Osteocyte (in vitro differentiated cells): Measurements from ENCODE around the gene AMPD3. TPM values are rescaled to one million over a fixed set of nuclear protein-coding genes. Genes with fewer than 3 reads are reported as not detected.

Experiments
- DNase-seq: peaks from one replicate; pipeline ENCODE4 v3.0.0; 2021; ENCODE audit warnings: mixed read lengths; ENCODE audit not compliant: unreplicated experiment; ENCODE audit errors: extremely low spot score
- H3K27ac Mint-ChIP-seq: one replicate; pipeline ENCODE4 v1.8.0; 2021; ENCODE audit warnings: mild to moderate bottlenecking, mixed read lengths; ENCODE audit not compliant: unreplicated experiment
- H3K27me3 Mint-ChIP-seq: one replicate; pipeline ENCODE4 v1.8.0; 2021; ENCODE audit warnings: mixed read lengths; ENCODE audit not compliant: unreplicated experiment
- H3K36me3 Mint-ChIP-seq: one replicate; pipeline ENCODE4 v1.8.0; 2021; ENCODE audit warnings: mixed read lengths; ENCODE audit not compliant: unreplicated experiment
- H3K4me1 Mint-ChIP-seq: one replicate; pipeline ENCODE4 v1.8.0; 2021; ENCODE audit warnings: mixed read lengths; ENCODE audit not compliant: unreplicated experiment
- H3K4me3 Mint-ChIP-seq: one replicate; pipeline ENCODE4 v1.8.0; 2021; ENCODE audit warnings: mild to moderate bottlenecking, moderate library complexity, mixed read lengths; ENCODE audit not compliant: unreplicated experiment
- H3K9me3 Mint-ChIP-seq: one replicate; pipeline ENCODE4 v1.8.0; 2021; ENCODE audit warnings: mixed read lengths; ENCODE audit not compliant: unreplicated experiment
- CTCF ChIP-seq: fragments of 200-600 bp; sonication (generic); IDR thresholded peaks from 2 replicates; pipeline ENCODE4 v1.5.0; 2021; ENCODE audit warnings: antibody characterized with exemption, mild to moderate bottlenecking, moderate library complexity
- total RNA-seq: library from RNA; stranded (reverse); gene quantifications from 2 replicates; pipeline ENCODE4 v1.2.1, GENCODE V29; 2021

The AMPD3 gene
- total RNA-seq, 1 donor from 2014 or later = 5.3 TPM

- H3K9me3 Mint-ChIP-seq = no peaks in the 10 kb centered on the region
- DNase-seq = no peak
- no peaks in the 10 kb centered on the region for H3K27me3 Mint-ChIP-seq
- no peak for TF ChIP-seq CTCF
- peaks cover 44% of the 10 kb centered on the region for H3K4me1 Mint-ChIP-seq
- H3K27ac Mint-ChIP-seq = peak overlapping the region; percentile 88
- H3K4me3 Mint-ChIP-seq = peak overlapping the region; percentile 92
- H3K36me3 Mint-ChIP-seq = no peaks in the 10 kb centered on the region
These were observed 85.5 kb downstream of the AMPD3 start for GRCh38 chr11:10540546-10540914.

DNA sequence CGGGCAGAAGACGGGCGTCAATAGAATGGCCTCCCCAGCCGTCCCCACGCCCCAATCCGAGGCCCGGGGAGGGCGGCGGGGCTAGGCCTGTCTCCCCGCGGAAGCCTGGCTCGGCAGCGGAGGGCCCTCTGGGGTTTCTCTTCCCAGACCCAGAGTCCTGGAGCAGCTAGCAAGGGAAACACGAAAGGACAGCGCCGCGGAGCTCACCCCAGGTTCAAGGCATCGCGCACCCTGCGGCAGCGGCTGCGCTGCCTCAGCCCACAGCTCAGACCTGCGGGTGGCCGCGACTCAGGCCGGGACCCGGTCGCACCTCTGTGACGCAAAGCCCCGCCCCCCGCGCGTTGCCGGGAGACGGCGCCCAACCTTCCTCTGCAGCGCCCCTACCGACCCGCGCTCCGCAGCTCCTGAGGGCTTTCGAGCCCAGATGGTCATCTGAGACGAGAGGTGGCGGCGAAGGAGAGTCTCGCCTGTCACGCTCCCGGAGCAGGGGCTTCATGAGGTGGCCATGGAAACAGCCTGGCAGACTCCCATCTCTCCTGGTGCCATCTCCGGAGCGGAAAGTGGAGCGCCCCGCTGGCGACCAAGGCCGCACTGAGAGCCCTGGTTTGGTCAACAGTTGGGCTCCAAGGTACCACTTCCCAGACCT, 86.0 kb downstream of the AMPD3 start, which contains the start of gene RNF141:
TSS of gene RNF141 (minus strand) at position 273 of the 646 bp plus-strand sequence. CDS start 7,029 bp downstream, outside the sequence.
- peaks cover 41% of the 10 kb centered on the region for H3K4me1 Mint-ChIP-seq
- no peaks in the 10 kb centered on the region for H3K36me3 Mint-ChIP-seq
- DNase-seq = peak; percentile 99
- peak; percentile 87 for TF ChIP-seq CTCF
- H3K27me3 Mint-ChIP-seq = no peaks in the 10 kb centered on the region
- peak within 1 kb of the TSS; percentile 92 for H3K4me3 Mint-ChIP-seq
- peak within 1 kb of the TSS; percentile 88 for H3K27ac Mint-ChIP-seq
- H3K9me3 Mint-ChIP-seq = no peaks in the 10 kb centered on the region

- TF ChIP-seq CTCF = no peak
- Mint-ChIP-seq H3K27ac (peak overlapping the region; percentile 88), H3K36me3 (no peaks in the 10 kb centered on the region), H3K27me3 (no peaks in the 10 kb centered on the region), H3K4me1 (peaks cover 36% of the 10 kb centered on the region), H3K4me3 (peak overlapping the region; percentile 92), H3K9me3 (no peaks in the 10 kb centered on the region)
- no peak for DNase-seq
These were observed 86.5 kb downstream of the AMPD3 start for GRCh38 chr11:10541561-10541930.

- peaks cover 28% of the 10 kb centered on the region for H3K4me1 Mint-ChIP-seq
- no peaks in the 10 kb centered on the region for H3K9me3 Mint-ChIP-seq
- no peak for DNase-seq
- no peaks in the 10 kb centered on the region for H3K36me3 Mint-ChIP-seq
- no peak for TF ChIP-seq CTCF
- no peak overlapping the region for H3K27ac Mint-ChIP-seq
- no peaks in the 10 kb centered on the region for H3K27me3 Mint-ChIP-seq
- no peak overlapping the region for H3K4me3 Mint-ChIP-seq
These were observed 87.7 kb downstream of the AMPD3 start for GRCh38 chr11:10542776-10543175.

GRCh38 chr11:10543782-10544181, 88.7 kb downstream of the AMPD3 start:
- no peaks in the 10 kb centered on the region for H3K36me3 Mint-ChIP-seq
- H3K27ac Mint-ChIP-seq = no peak overlapping the region
- H3K4me3 Mint-ChIP-seq = no peak overlapping the region
- H3K27me3 Mint-ChIP-seq = no peaks in the 10 kb centered on the region
- H3K4me1 Mint-ChIP-seq = peaks cover 18% of the 10 kb centered on the region
- DNase-seq = no peak
- no peaks in the 10 kb centered on the region for H3K9me3 Mint-ChIP-seq
- TF ChIP-seq CTCF = no peak
